HCT116 (cell line): ENCODE data around the gene STK4.

Source experiments
- CBX3 ChIP-seq: IDR thresholded peaks from 2 replicates; pipeline ENCODE4 v1.6.1; 2012; ENCODE audit warnings: low read depth
- CTCF ChIP-seq, 3 experiments: fragments of 200-600 bp in 1 of 3; sonication (generic) in 1 of 3; IDR thresholded peaks in 2 of 3; conservative IDR thresholded peaks in 1 of 3; 2 replicates each; pipeline ENCODE4 v1.5.1; 2012 to 2017; ENCODE audit warnings: low read depth in 2 of 3, low read length in 2 of 3, antibody characterized with exemption in 1 of 3, borderline replicate concordance in 1 of 3, control low read depth in 1 of 3, mild to moderate bottlenecking in 1 of 3, mixed read lengths in 1 of 3, mixed run types in 1 of 3, moderate library complexity in 1 of 3; ENCODE audit not compliant: insufficient read depth in 1 of 3
- EZH2 ChIP-seq: fragments of 200-600 bp; sonication (generic); IDR thresholded peaks from 2 replicates; pipeline ENCODE4 v1.6.1; 2017; ENCODE audit warnings: antibody characterized with exemption, mixed run types
- POLR2AphosphoS5 ChIP-seq: IDR thresholded peaks from 2 replicates; pipeline ENCODE4 v1.6.1; 2011; ENCODE audit warnings: mild to moderate bottlenecking, low read depth, low read length, moderate library complexity
- SRF ChIP-seq: IDR thresholded peaks from 2 replicates; pipeline ENCODE4 v1.6.1; 2012; ENCODE audit warnings: low read depth
- YY1 ChIP-seq: IDR thresholded peaks from 2 replicates; pipeline ENCODE4 v1.6.1; 2011; ENCODE audit warnings: low read length, low read depth, moderate library complexity, mild to moderate bottlenecking; ENCODE audit not compliant: insufficient replicate concordance; ENCODE audit errors: extremely low read depth
- TF ChIP-seq, protein P1 (sequence below): IDR thresholded peaks from 2 replicates; pipeline ENCODE4 v1.6.1; 2012; ENCODE audit warnings: low read depth

DNA sequence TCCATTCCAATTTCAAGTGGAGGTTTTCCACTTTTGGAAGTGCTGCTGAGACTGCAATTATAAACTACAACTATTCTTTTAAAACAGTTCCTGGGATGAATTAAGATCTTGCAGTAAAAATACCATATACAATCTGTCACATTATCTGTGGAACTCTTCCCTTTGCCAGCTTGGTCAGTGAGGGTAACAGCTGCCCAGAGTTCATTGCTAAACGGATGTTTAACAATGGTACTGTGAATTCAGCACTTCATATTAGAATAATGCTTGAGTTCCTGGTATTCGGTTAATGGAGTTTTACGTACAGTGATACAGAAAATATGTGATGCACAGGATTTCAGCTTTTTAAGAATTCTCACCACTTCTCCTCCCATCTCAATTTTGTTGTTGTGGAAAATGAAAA lies 83.1 kb downstream of the STK4 start:
- no peak for TF ChIP-seq CTCF (IDR thresholded peaks at IDR 0.05 in 2 of 3, conservative IDR thresholded peaks at IDR 0.05 in 1 of 3; ENCODE audit: borderline replicate concordance in 1 of 3, insufficient read depth in 1 of 3, low read depth in 2 of 3, low read length in 2 of 3)
- TF ChIP-seq POLR2AphosphoS5, result no peak
- no peak for TF ChIP-seq CBX3
- no peak for TF ChIP-seq EZH2
- TF ChIP-seq, protein P1, sequence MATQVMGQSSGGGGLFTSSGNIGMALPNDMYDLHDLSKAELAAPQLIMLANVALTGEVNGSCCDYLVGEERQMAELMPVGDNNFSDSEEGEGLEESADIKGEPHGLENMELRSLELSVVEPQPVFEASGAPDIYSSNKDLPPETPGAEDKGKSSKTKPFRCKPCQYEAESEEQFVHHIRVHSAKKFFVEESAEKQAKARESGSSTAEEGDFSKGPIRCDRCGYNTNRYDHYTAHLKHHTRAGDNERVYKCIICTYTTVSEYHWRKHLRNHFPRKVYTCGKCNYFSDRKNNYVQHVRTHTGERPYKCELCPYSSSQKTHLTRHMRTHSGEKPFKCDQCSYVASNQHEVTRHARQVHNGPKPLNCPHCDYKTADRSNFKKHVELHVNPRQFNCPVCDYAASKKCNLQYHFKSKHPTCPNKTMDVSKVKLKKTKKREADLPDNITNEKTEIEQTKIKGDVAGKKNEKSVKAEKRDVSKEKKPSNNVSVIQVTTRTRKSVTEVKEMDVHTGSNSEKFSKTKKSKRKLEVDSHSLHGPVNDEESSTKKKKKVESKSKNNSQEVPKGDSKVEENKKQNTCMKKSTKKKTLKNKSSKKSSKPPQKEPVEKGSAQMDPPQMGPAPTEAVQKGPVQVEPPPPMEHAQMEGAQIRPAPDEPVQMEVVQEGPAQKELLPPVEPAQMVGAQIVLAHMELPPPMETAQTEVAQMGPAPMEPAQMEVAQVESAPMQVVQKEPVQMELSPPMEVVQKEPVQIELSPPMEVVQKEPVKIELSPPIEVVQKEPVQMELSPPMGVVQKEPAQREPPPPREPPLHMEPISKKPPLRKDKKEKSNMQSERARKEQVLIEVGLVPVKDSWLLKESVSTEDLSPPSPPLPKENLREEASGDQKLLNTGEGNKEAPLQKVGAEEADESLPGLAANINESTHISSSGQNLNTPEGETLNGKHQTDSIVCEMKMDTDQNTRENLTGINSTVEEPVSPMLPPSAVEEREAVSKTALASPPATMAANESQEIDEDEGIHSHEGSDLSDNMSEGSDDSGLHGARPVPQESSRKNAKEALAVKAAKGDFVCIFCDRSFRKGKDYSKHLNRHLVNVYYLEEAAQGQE, result no peak
- TF ChIP-seq YY1, result no peak
- TF ChIP-seq SRF, result no peak
